DOHH2 (cell line): Measurements from ENCODE around the gene TAF3.

Experiments
- H3F3A ChIP-seq: fragments of 200-600 bp; sonication (generic), shearing (Covaris generic); 2 replicates; pipeline ENCODE4 v1.6.0; 2016; ENCODE audit warnings: antibody characterized with exemption, mild to moderate bottlenecking; ENCODE audit not compliant: control insufficient read depth, insufficient read depth
- H3K27ac ChIP-seq: fragments of 200-600 bp; sonication (generic); 2 replicates; pipeline ENCODE4 v1.5.1; 2014; ENCODE audit warnings: low read depth, mild to moderate bottlenecking, low read length, moderate library complexity
- H3K27me3 ChIP-seq: fragments of 200-600 bp; sonication (generic); 2 replicates; pipeline ENCODE4 v1.6.1; 2014; ENCODE audit warnings: mild to moderate bottlenecking, low read length, mixed read lengths; ENCODE audit not compliant: control insufficient read depth
- H3K36me3 ChIP-seq: fragments of 200-600 bp; sonication (generic); 2 replicates; pipeline ENCODE4 v1.6.1; 2014; ENCODE audit warnings: mild to moderate bottlenecking, low read length, moderate library complexity, mixed read lengths; ENCODE audit not compliant: control insufficient read depth
- H3K4me1 ChIP-seq: fragments of 200-600 bp; sonication (generic); 2 replicates; pipeline ENCODE4 v1.6.1; 2014; ENCODE audit warnings: mild to moderate bottlenecking, low read length, mixed read lengths; ENCODE audit not compliant: control insufficient read depth
- H3K4me2 ChIP-seq: fragments of 200-600 bp; sonication (generic); 2 replicates; pipeline ENCODE4 v1.6.0; 2014; ENCODE audit warnings: mild to moderate bottlenecking, low read length, moderate library complexity
- H3K4me3 ChIP-seq: fragments of 200-600 bp; sonication (generic); 2 replicates; pipeline ENCODE4 v1.5.1; 2014; ENCODE audit warnings: mild to moderate bottlenecking, low read length, mixed read lengths
- H3K79me2 ChIP-seq: fragments of 200-600 bp; sonication (generic); 2 replicates; pipeline ENCODE4 v1.6.1; 2014; ENCODE audit warnings: mild to moderate bottlenecking, low read length, mixed read lengths; ENCODE audit not compliant: control insufficient read depth
- H3K9me2 ChIP-seq: fragments of 200-600 bp; sonication (generic); replicated peaks from 2 replicates; pipeline ENCODE4 v1.6.1; 2014; ENCODE audit warnings: mild to moderate bottlenecking, low read length, mixed read lengths; ENCODE audit not compliant: control insufficient read depth
- H3K9me3 ChIP-seq: fragments of 200-600 bp; sonication (generic); 2 replicates; pipeline ENCODE4 v1.6.1; 2014; ENCODE audit warnings: antibody characterized with exemption, low read length, mixed read lengths; ENCODE audit not compliant: control insufficient read depth, insufficient read depth
- H4K20me1 ChIP-seq: fragments of 200-600 bp; sonication (generic); 2 replicates; pipeline ENCODE4 v1.6.0; 2014; ENCODE audit warnings: low read depth, mild to moderate bottlenecking, antibody characterized with exemption, low read length, moderate library complexity; ENCODE audit not compliant: control insufficient read depth, insufficient read depth
- CTCF ChIP-seq: fragments of 200-600 bp; sonication (generic); IDR thresholded peaks from one replicate; pipeline ENCODE4 v1.5.1; 2014; ENCODE audit warnings: antibody characterized with exemption, mild to moderate bottlenecking, low read depth, low read length; ENCODE audit not compliant: poor library complexity, severe bottlenecking
- EZH2phosphoT487 ChIP-seq: fragments of 200-600 bp; sonication (generic); IDR thresholded peaks from 2 replicates; pipeline ENCODE4 v1.6.1; 2017; ENCODE audit warnings: borderline replicate concordance, mild to moderate bottlenecking, antibody characterized with exemption, low read length, moderate library complexity, mixed read lengths

Gene TAF3

GRCh38 chr10:8014649-8015048, 196.3 kb downstream of the TAF3 start:
- TF ChIP-seq EZH2phosphoT487: no peak
- TF ChIP-seq CTCF: no peak
- H3K27me3 ChIP-seq: no peaks in the 10 kb centered on the region
- no peak overlapping the region for H3K4me3 ChIP-seq
- no peaks in the 10 kb centered on the region for H3K9me2 ChIP-seq
- no peaks in the 10 kb centered on the region for H3K9me3 ChIP-seq
- no peaks in the 10 kb centered on the region for H3K4me1 ChIP-seq
- no peaks in the 10 kb centered on the region for H3K79me2 ChIP-seq
- no peaks in the 10 kb centered on the region for H4K20me1 ChIP-seq
- H3K36me3 ChIP-seq: peaks cover 5% of the 10 kb centered on the region
- no peaks in the 10 kb centered on the region for H3F3A ChIP-seq
- H3K4me2 ChIP-seq: no peak overlapping the region
- no peak overlapping the region for H3K27ac ChIP-seq

DNA sequence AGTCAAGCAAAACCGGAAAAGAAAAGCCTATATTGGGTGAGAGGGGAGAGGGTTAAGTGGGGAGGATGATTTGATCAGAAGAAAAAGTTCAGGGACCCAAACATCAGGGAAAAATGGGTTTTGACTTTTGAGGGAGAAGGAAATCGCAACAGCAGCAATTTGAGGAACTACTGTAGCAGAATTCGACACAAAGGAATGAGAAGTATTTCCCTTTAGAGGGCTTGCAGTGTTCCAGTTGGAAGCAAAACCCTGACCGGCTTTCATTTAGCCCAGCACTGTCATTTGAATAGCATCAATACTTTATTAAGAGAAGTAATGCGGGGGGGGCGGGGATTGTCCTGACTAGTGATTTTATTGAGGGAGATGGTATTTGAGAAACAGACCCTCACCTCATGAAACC, 199.0 kb downstream of the TAF3 start:
- H3K36me3 ChIP-seq: peaks cover 2% of the 10 kb centered on the region; the same call in 1 of the 2 replicates
- H3K9me2 ChIP-seq: no peaks in the 10 kb centered on the region
- no peak for TF ChIP-seq EZH2phosphoT487
- TF ChIP-seq CTCF: no peak
- H3K79me2 ChIP-seq: no peaks in the 10 kb centered on the region
- H3F3A ChIP-seq: no peaks in the 10 kb centered on the region
- no peaks in the 10 kb centered on the region for H3K4me1 ChIP-seq
- H3K27ac ChIP-seq: no peak overlapping the region
- no peak overlapping the region for H3K4me2 ChIP-seq
- no peak overlapping the region for H3K4me3 ChIP-seq
- no peaks in the 10 kb centered on the region for H3K9me3 ChIP-seq
- no peaks in the 10 kb centered on the region for H3K27me3 ChIP-seq
- no peaks in the 10 kb centered on the region for H4K20me1 ChIP-seq

- Histone ChIP-seq H3K4me2 (no peak overlapping the region), H3K27me3 (no peaks in the 10 kb centered on the region), H3K79me2 (no peaks in the 10 kb centered on the region), H3K9me3 (no peaks in the 10 kb centered on the region), H3K4me1 (no peaks in the 10 kb centered on the region), H3K4me3 (no peak overlapping the region), H3F3A (no peaks in the 10 kb centered on the region), H3K9me2 (no peaks in the 10 kb centered on the region), H4K20me1 (no peaks in the 10 kb centered on the region), H3K36me3 (no peaks in the 10 kb centered on the region), H3K27ac (no peak overlapping the region)
- TF ChIP-seq EZH2phosphoT487: no peak
These were observed 205.0 kb downstream of the TAF3 start for GRCh38 chr10:8023321-8023720.

DNA sequence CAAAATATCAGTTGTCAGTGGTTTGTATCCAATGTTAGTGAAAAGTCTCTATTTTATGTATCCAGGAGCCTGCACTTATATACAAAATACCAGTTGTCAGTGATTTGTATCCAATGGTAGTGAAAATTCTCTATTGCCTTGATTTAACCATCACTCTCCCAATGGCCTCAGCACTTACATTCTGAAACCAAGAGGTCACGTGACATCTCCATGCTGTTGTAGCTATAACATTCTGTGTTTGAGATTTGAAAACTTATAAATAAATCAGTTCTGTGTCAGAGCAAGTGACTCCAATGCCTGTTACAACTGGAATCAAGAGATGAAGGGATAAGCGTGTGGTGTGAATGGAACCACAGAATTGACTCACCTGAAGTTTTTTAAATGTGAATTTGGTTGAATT, 205.5 kb downstream of the TAF3 start:
- Histone ChIP-seq H3K9me2 (no peaks in the 10 kb centered on the region), H3K27ac (no peak overlapping the region), H3K4me1 (no peaks in the 10 kb centered on the region), H3K36me3 (no peaks in the 10 kb centered on the region), H3K9me3 (no peaks in the 10 kb centered on the region), H3K27me3 (no peaks in the 10 kb centered on the region), H3F3A (no peaks in the 10 kb centered on the region), H3K4me2 (no peak overlapping the region), H4K20me1 (no peaks in the 10 kb centered on the region), H3K4me3 (no peak overlapping the region), H3K79me2 (no peaks in the 10 kb centered on the region)
- TF ChIP-seq CTCF: no peak
